NOMO-1 treated with dmso at 0.1 percent for 144 hours (cell line): ENCODE measurements around the gene RAB6A.

ENCODE experiments used
- DNase-seq: peaks from one replicate; lab custom pipeline; 2025; ENCODE audit not compliant: unreplicated experiment; lab: John Stamatoyannopoulos, UW

RAB6A gene

DNA sequence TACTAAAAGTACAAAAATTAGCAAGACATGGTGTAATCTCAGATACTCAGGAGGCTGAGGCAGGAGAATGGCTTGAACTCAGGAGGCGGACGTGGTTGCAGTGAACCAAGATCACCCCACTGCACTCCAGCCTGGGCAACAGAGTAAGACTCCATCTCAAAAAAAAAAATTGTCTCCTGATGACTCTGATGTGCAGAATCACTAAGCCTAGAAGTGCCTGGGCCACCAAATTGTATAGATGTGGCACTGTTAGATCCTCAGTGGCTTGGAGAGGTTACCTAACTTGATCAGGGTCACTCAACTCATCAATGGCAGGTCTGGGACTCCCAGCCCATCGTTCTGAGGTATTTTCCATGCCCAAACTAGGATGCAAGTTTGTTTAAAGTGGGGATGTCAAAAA, 103.9 kb downstream of the RAB6A start:
- DNase-seq: no peak

GRCh38 chr11:73655686-73656085, 105.2 kb downstream of the RAB6A start:
- no peak for DNase-seq

DNA sequence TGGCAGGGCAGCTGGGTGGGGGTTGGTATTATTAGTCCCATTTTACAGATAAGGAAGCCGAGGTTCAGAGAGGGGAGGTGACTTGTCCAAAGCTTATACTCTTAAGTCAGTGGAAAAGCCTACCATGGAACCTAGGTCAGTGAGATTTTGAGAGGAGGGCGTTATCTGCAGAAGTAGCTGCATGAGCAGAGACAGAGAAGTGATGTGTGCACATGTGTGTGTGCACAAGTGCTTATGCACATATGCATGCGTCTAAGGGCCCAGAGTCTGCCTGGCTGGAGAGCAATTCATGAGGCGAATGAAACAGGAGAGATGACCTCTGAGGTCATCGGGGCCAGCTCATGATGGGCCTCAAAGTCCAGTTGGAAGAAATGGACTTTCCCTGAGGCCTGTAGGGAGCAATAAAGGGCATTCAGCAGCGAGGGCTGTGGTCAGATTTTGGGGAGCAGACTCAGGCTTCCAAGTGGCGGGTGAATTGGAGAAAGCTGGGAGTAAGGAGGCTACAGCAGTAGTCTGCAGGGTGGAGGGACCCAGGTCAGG, 106.3 kb downstream of the RAB6A start:
- DNase-seq: no peak

DNA sequence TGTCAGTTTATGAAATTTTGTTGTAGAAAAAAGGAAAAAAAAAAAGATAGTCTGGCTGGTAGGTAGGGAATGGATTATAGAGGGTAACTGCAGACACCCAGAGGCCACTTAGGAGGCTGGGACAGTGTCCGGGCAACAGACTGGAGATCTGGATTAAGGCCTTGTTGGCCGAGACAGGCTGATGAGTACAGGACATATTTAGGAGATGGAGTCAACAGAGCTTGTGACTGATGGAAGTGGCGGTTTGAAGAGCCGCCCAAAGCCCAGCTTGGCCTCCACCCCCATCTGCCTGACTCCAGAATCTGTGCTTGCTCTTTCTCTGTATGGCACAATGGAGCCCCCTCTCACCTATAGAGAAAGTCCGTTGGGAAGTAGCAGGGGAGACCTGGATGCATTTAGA, 106.9 kb downstream of the RAB6A start:
- DNase-seq: no peak

DNA sequence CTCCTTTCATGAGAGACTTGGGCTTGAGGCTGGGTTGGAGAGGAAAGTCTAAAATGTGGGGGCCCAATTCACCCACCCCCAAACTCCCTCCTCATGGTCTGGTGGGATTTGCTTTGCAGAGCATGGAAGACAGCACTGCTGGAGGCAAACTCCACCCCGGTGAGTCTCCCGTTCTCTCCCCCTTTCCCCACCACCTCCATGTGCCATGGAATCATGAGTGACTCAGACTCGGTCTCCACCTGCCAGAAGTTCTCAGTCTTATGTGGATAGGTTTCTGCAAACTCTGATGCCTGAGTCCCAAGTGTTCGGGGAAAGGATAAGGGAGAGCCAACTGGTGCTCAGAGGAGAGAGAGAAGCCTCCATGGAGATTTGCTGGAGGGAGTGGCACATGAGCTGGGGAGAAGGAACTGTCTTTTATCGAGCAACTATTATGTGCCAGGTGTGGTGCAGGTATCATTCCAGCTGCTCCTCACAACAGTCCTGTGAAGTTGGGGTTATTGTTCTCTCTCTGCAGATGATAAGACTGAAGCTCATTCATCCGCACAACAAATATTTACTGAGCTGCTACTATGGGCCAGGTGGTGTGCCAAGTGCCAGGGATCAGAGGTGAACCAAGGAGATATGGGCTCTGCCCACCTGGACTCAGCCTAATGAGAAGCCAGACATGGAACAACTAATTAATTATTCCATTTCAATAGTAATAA, 107.9 kb downstream of the RAB6A start:
- DNase-seq: no peak

- DNase-seq: no peak
These were observed 108.7 kb downstream of the RAB6A start for GRCh38 chr11:73652046-73652730.

DNA sequence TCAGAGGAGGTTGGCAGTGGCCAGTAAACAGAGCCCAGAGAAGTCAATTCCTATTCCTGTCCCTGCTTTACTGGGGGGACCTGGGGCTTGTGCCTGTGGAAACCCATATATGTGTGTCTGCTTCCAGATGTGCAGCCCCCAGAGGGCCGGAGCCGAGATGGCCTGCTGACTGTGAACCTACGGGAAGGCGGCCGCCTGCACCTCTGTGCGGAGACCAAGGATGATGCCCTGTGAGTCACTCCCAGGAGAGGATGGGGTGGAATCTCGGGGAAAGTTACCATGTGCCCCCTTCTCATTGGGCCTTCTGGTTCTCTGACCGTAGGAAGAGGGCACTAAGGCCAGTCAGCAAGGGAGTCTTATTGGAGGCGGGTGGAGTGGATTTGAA, 109.2 kb downstream of the RAB6A start:
- no peak for DNase-seq

DNA sequence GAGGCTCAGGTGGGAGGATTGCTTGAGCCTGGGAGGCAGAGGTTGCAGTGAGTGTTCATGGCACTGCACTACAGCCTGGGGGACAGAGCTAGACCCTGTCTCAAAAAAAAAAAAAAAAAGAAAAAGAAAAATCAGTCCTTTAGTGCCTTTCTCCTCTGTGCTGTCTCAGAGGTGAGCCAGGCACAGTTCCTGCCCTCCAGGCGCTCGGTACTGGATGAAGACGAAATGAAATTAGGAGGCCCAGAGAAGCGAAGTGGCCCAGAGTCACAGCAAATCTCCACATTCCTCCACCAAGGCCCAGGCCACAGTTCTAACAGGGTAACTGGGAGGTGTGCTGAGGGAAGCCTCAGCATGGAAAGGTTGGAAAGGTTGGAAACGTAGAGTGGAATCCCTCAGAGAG, 109.6 kb downstream of the RAB6A start:
- DNase-seq: no peak

DNA sequence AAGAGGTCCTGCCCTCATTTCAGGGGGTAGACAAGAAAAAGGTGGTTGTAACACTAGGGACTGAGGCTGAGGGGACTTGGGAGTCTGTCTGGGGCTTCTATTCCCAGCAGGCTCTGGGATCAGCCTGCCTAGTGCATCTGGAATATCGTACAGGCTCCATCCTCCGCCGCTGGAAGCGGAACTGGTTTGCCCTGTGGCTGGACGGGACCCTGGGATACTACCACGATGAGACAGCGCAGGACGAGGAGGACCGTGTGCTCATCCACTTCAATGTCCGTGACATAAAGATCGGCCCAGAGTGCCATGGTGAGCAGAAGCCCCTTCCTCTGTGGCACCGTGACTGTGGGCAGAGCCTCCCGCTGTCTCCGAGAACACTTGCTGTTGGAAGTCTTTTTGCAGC, 110.5 kb downstream of the RAB6A start:
- no peak for DNase-seq

DNA sequence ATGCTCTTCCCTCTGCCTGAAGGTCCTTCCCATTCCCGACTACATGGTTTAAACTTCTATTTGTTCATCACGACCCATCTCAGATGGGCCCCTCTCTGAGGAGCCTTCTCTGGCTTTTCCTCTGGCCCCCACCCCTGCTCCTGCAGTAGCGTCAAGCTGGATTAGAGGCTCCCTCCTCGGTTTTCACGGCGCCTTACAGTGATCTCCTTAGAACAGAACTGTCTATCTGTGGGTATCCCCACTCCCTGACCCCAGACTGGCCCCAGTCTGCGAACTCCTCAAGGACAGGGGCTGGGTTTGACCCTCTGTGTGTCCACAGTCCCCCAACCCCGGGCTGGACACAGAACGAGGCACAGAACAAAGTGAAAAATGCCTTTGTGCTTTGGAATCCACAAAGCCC, 111.7 kb downstream of the RAB6A start:
- DNase-seq: no peak

GRCh38 chr11:73648571-73649046, 112.3 kb downstream of the RAB6A start:
- no peak for DNase-seq

DNA sequence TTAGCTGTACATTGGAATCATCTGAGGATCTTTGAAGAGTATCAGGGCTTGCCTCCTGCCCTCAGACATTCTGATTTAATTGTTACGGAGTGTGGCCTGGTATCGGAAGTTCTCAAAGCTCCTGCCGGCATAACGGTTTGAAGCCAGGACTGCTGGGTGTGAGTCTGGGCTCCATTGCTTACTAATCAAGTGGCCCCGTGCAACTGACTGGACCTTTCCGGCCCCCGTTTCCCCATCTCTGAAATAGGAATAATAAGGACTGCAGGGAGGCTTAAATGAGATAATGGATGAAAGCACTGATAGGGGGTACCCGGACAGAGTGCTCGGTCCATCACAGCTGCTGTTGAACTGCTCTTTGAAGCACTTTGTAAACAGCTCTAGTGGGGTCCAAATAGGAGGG, 112.8 kb downstream of the RAB6A start:
- DNase-seq: no peak

DNA sequence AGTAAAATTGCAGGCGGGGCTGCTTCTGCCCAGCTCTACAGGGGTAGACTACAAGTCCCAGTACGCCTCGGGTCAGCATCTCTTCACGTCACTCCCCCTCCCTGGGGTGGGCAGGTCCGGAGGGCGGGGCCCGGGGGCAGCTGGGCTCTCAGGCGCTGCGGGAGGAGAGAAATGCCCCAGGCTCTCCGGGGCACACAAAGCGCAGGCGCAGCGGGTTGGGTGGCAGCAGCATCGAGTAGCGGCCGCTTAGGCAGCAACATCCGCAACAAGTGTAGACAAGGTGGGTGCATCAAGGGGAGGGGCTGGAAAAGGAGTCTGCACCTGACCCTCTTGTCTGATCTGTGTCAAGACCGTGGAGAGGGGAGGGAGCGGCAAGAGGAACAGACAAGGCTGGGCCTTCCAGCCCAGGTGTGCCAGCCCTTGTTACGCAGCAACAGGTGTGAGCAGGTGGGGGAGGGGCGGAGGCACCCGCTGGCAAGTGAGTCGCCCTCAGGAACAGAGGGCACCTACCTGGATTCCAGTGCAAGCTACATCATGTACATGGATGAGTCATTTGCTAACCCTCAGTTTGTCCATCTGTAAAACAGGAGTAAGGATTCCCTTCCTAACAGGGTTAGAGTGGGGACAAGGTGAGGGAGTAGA, 113.3 kb downstream of the RAB6A start:
- peak; percentile 57 for DNase-seq

- no peak for DNase-seq
These were observed 114.8 kb downstream of the RAB6A start, which contains the start of gene PLEKHB1 for GRCh38 chr11:73645972-73646631. Gene PLEKHB1, plus strand, starts transcription at chr11:73646581. Its CDS starts 28 bp downstream, at chr11:73646609.

GRCh38 chr11:73645121-73645969, 115.5 kb downstream of the RAB6A start:
- DNase-seq: no peak

GRCh38 chr11:73641668-73642067, 119.2 kb downstream of the RAB6A start:
- DNase-seq: no peak

GRCh38 chr11:73640592-73640991, 120.3 kb downstream of the RAB6A start:
- no peak for DNase-seq

- no peak for DNase-seq
These were observed 123.9 kb downstream of the RAB6A start for GRCh38 chr11:73637012-73637411.

DNA sequence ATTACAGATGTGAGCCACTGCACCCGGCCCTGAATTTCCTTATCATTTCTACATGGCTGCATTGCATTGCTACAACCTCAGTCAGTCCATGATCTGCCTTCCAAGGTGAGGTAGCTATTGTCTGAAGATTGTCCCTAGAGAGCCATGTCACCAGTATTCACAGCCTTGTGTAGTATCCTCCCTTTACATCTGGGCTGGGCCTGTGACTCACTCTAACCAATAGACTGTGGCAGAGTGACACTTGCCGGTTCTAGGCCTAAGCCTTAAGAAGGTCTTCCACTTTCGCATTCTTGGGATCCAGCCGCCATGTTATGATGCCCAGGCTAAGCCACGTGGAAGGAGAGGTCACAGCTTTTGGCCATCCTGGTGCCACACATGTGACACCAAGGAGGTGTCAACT, 124.6 kb downstream of the RAB6A start:
- DNase-seq: no peak

- DNase-seq: no peak
These were observed 125.2 kb downstream of the RAB6A start for GRCh38 chr11:73635721-73636120.
